GM10266 (cell line): Measurements from ENCODE around the gene MFAP3L.

Experiments
- DNase-seq: peaks from one replicate; pipeline ENCODE4 v3.0.0; 2012; ENCODE audit errors: extremely low spot score
- CTCF ChIP-seq: IDR thresholded peaks from 2 replicates; pipeline ENCODE4 v1.5.1; 2012; ENCODE audit warnings: mild to moderate bottlenecking, low read depth; ENCODE audit not compliant: control insufficient read depth, insufficient read depth; ENCODE audit errors: missing control alignments

Gene MFAP3L

GRCh38 chr4:169975838-169976796, 50.1 kb downstream of the MFAP3L start:
- DNase-seq, result no peak
- no peak for TF ChIP-seq CTCF

DNA sequence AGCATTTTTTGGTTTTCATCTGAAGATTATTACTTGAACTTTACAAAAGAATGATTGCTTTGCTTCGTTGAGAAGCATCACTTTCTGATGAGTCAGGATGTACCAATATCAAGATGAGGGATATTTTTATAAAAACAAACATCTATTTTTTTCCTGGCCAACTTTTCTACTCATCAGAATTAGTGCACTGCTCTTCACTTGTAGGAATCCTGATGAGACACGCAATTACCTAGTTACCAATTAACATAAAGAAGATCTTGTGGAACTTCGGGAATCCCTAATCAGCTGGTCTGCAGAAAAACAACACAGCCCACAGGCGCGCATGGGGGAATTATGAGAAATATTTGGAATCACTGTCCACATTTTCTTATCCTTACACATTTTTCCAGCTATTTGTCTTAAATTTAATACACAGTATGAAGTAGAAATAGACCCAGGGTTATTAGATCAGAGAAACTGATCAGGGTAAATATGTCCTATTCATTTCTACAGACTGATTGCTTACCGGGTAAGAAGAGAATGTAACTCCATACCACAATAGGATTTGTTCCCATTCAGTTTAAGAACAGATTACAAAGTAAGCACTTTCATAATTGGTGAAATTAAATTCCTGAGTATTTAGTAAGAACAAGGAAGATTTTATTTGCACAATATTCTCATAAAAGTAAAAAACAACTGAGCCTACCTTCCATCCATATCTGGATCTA, 50.9 kb downstream of the MFAP3L start:
- no peak for DNase-seq
- TF ChIP-seq CTCF, result no peak

DNA sequence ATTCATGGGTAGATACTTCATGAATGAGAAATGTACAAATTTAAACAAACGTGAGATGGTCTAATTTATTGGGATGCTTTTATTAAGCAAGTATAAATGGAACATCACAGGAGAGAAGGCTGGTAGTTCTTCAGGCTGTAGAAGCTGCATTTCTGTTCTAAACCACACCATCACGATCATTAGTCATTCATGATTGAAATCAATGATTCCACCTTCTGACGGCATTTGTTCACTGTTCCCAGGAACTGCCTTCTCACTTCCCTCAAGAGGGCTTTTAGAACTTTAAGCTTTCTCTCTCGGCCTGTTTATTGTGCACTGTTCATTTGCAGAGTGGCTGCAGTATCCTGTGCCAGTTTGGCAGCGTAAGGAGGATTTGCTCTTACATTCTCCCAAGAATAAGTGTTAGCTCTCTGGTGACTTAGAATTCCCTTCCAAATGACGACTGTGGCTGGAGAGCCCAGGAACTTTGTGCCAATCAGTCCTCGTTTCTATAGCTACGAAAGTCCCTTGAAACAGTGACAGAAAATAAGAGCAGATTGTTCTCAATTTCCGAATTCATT, 54.7 kb downstream of the MFAP3L start:
- DNase-seq, result no peak
- TF ChIP-seq CTCF, result no peak

DNA sequence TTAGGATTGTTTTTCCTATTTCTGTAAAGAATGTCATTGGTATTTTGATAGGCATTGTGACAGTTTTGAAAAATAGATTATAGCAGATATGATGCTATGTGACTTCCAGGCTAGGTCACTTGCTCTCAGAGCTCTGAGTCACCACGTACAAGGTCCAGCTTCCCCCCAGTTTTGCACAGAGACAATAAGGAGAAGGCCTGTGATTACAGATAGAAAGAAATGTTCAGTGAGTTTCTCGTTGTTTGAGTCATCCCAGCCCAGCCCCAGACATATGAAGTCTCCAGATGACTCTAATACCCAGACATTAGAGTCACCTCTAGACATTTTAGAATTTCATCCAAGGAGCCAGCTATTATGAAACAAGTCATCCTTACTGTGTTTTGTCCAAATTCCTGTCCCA, 57.2 kb downstream of the MFAP3L start:
- TF ChIP-seq CTCF, result no peak
- DNase-seq, result no peak

DNA sequence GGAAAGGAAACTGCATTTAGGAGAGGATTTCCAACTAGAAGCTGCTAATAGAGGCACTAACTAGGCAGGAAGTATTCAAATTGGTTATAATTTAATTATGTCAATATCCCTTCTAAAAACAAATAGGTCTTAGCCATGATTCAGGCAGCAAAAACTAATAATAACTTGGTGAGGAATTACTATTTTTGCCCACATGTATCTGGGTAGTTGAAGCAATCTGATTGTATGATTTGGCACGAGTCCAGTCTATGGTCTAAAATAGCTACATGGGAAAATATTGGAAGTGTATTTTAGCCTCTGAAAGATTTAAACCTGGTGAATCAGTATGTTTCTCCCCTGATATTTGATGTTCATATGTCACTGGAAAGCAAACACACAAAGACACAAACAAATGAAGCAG, 62.2 kb downstream of the MFAP3L start:
- no peak for DNase-seq
- TF ChIP-seq CTCF, result no peak

DNA sequence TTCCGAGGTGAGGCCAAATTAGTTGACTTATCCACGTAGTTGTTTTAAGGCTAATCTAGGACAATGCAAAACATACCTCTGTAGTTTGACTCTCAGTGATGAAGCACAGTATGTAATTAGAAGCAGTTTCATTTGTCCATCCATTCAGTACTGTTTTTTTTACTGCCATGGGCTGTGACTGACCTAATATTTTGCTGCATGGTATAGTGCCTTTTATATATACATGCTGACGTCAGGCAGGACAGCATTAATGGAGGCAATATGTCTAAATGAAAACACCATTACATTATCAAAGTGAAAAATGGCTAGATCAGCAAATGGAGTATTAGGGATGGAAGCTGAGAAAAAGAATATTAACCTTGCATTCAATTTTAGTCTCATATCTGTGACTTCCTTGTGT, 66.9 kb downstream of the MFAP3L start:
- TF ChIP-seq CTCF, result no peak

More for the DNA sequence above, 66.9 kb downstream of the MFAP3L start:
- no peak for DNase-seq
